Fibroblast of the aortic adventitia (primary cell): Measurements from ENCODE around the gene PDHA2. TPM values are rescaled to one million over a fixed set of nuclear protein-coding genes. Genes with fewer than 3 reads are reported as not detected.

ENCODE experiments used
- DNase-seq: peaks from one replicate; pipeline ENCODE4 v3.0.0-alpha.2; 2010; ENCODE audit warnings: low read depth
- H3K4me3 ChIP-seq: 2 replicates; pipeline ENCODE4 v1.5.1; 2011; ENCODE audit warnings: low read depth, mild to moderate bottlenecking, control low read depth, low read length, moderate library complexity
- CTCF ChIP-seq: IDR thresholded peaks from 2 replicates; pipeline ENCODE4 v1.5.1; 2011; ENCODE audit warnings: mild to moderate bottlenecking, low read length, control low read depth, inconsistent platforms; ENCODE audit not compliant: insufficient read depth
- total RNA-seq: library from RNA; depleted of rRNA; stranded (reverse); fragments of >200 nt; gene quantifications from 2 replicates; pipeline ENCODE4 v1.2.3, GENCODE V29; 2012; ENCODE audit warnings: low replicate concordance

The PDHA2 gene
- not detected in 2 replicates for total RNA-seq

GRCh38 chr4:95839891-95840290 lies at the start of gene PDHA2:
TSS of gene PDHA2 (plus strand) at chr4:95840093. CDS start at chr4:95840151, 58 bp downstream.
- DNase-seq = no peak
- no peak within 1 kb of the TSS for H3K4me3 ChIP-seq
- TF ChIP-seq CTCF = no peak

- DNase-seq = no peak
- no peak overlapping the region for H3K4me3 ChIP-seq
- TF ChIP-seq CTCF = no peak
These were observed 41.9 kb upstream of the PDHA2 start for GRCh38 chr4:95798003-95798402.

GRCh38 chr4:95798727-95799126 lies 41.2 kb upstream of the PDHA2 start:
- no peak for TF ChIP-seq CTCF
- no peak for DNase-seq
- H3K4me3 ChIP-seq = no peak overlapping the region

GRCh38 chr4:95821867-95822266 lies 18.0 kb upstream of the PDHA2 start:
- no peak for TF ChIP-seq CTCF

GRCh38 chr4:95825546-95825945 lies 14.3 kb upstream of the PDHA2 start:
- DNase-seq = no peak
- no peak overlapping the region for H3K4me3 ChIP-seq
- TF ChIP-seq CTCF = no peak

More at GRCh38 chr4:95821867-95822266, 18.0 kb upstream of the PDHA2 start:
- DNase-seq = no peak
- no peak overlapping the region for H3K4me3 ChIP-seq

GRCh38 chr4:95830651-95831050 lies 9.2 kb upstream of the PDHA2 start:
- no peak for TF ChIP-seq CTCF
- no peak for DNase-seq
- no peak overlapping the region for H3K4me3 ChIP-seq

- no peak for DNase-seq
- H3K4me3 ChIP-seq = no peak overlapping the region
- no peak for TF ChIP-seq CTCF
These were observed 8.7 kb upstream of the PDHA2 start for GRCh38 chr4:95831166-95831565.
